Activated T-cell treated with anti-CD3 and anti-CD28 coated beads, Interleukin-2, amount 50 U/mL, for 48 hours (primary cell): ENCODE results near the gene PTX4.

Experiments
- DNase-seq, 2 experiments: peaks; one replicate each; pipeline ENCODE4 v3.0.0-alpha.2; 2020

The PTX4 gene

DNA sequence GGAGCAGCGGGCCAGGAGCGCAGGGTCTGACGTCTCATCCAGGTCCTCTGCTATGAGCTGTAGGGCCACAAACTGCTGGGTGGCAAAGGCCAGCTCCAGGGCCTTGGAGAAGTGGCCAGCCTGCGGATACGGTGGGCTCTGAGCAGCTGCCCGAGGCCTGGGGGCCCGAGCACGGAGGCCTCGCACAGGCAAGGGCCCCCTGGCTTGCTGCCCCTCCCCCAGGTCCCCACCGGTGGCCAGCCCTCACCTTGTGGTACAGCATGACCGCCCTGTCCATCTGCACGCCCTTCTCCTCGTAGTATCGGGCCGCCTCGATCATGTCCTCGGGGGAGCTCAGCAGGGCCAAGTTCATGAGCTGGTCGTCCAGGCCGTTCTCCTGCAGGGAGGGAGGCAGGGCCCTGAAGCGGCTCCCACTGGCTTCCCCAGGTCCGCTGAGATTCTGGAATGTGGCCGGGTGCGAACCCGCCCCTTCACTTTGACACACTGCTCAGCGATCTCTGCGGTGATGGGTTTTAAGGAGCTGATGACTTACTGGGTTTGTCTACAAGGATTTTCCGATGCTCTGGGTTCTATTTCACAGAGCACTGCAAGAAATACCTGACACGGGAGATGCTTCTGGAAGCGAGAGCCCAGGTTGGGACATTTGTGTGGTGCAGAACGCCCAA lies 35.0 kb upstream of the PTX4 start:
- no peak for DNase-seq

- no peak for DNase-seq
Observed at GRCh38 chr16:1520461-1520860, 31.7 kb upstream of the PTX4 start.

GRCh38 chr16:1519831-1520230 lies 31.1 kb upstream of the PTX4 start:
- no peak for DNase-seq

- DNase-seq = no peak
Observed at GRCh38 chr16:1518626-1519135, 29.9 kb upstream of the PTX4 start.

- no peak for DNase-seq
Observed at GRCh38 chr16:1514507-1514906, 25.8 kb upstream of the PTX4 start.

DNA sequence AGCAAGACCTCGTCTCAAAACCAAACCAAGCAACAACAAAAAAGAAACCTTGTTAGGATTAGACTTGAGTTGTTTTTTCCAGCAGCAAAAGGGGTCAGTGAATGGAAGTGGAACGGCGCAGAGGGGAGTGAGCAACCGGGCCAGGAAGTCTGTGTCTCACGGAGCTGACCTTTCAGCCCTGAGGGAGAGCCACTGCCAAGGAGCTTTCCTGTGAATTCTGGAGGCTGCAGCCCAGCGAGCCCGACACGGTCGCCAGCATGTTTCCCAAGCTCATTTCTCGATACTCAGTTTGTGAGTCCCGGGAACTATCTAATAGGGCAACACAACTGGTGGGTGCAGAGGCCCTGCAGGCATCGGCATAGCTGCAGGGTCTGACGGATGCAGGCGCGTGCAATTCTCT lies 24.0 kb upstream of the PTX4 start:
- no peak for DNase-seq

DNA sequence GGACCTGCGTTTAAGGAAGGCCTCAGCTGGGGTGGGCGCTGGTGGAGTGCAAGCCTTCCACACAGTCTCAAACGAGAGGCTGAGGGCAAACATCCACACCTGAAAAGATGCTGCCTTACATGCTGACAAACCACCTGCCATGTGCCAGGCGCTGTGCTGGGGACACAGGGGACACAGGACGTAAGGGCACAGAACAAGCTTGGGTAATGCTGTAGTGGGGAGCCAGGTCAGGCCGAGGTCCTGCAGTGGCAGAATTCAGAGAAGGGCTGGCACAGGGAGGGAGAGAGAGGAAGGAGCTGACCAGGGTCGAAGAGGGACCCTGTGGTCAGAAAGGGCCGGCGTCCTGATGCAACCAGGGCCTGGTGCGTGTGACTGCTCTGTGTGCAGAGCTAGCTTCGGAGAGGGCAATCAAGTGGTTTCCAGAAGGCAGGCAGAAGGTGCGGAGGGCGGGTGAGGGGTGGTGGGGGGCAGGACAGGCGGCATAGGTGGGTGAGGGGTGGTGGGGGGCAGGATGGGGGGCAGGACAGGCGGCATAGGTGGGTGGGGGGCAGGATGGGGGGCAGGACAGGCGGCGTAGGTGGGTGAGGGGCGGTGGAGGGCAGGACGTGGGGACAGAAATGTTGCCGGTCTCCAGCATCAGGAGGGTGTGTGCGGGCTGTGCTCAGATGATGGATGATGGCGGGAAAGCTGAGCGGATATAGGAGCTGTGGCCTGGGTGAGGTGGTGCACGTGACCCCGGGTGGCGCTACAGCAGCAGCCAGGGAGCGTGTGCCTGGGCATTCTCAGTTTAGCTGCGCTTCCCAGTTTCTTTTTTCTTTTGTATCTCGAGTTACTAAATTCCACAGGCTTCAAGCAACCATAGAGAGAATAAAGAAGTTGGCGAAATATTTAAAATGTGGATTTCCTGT lies 23.2 kb upstream of the PTX4 start:
- no peak for DNase-seq

- DNase-seq = no peak
Observed at GRCh38 chr16:1510941-1511351, 22.2 kb upstream of the PTX4 start.

GRCh38 chr16:1510272-1510671 lies 21.5 kb upstream of the PTX4 start:
- DNase-seq = no peak

GRCh38 chr16:1509307-1510221 lies 20.8 kb upstream of the PTX4 start:
- DNase-seq = no peak

DNA sequence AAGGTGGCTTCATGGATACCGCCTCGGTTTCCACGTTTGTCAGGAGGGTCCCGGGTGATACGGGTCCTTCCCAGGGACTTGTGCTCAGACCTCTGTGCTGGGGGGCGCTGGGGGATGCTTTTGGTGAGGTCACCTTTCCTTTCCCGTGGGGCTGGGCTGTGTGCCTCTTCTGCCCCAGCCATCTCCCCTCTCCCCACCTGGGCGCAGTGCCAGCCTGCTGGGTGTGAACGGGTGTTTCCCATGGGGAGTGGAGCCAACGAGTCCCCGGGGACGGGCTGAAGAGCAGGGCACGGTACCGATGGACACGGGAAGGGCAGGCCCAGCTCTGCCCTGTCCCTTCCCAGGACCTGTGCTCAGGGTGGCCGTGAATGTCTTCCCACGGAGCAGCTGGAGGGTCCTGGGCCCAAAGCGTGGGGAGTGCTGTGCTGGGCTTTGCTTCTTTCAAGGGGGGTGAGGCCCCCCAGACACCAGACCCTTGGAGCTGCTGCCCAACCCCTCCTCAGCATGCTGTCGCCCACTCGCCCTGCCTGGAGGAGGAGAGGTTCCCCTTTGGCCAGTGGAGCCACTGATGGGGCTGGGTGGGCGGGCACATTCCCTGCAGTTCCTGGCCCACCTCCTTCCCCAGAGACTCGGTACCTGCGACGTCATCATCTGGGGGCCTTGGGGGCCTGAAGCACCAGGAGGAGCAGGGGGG lies 19.9 kb upstream of the PTX4 start:
- DNase-seq = no peak

DNA sequence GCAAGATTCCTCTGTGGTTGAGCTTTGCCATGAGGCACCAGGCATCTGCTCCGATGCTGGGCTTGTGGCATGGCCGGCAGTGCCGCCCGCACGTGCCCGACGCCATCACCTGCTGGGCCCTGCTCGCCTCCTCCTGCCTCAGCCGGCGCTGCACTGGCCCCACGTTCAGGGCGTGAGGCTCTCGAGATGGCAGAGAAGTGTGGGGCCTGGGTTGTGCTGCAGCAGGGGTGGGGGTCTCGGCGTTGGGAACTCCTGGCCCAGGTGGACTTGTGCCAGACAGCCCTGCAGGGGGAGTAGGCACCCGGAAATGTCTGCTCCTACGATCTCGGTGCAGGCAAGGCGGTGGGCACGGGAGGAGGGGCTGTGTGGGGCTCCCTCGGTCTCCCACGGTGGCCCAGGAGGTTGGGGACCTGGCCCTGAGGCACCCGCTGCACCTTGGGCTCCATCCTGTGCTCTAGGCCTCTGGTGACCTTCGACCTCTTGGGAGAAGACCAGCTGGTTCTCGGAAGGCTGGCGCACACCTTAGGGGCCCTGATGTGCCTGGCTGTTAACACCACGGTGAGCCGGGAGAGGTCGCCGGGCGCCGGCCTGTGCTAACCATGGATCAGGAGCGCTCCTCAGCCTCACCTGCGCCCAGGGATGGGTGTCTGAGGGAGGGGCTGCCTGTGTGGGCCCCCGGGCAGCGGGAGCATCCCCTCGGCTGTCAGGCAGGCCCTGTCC lies 17.9 kb upstream of the PTX4 start:
- no peak for DNase-seq

GRCh38 chr16:1505912-1506311 lies 17.2 kb upstream of the PTX4 start:
- no peak for DNase-seq

GRCh38 chr16:1505073-1505844 lies 16.5 kb upstream of the PTX4 start:
- DNase-seq = no peak

- DNase-seq = no peak
Observed at GRCh38 chr16:1503110-1503955, 14.6 kb upstream of the PTX4 start.

GRCh38 chr16:1502092-1503004 lies 13.6 kb upstream of the PTX4 start:
- DNase-seq = no peak

GRCh38 chr16:1501630-1502029 lies 12.9 kb upstream of the PTX4 start:
- DNase-seq = no peak

DNA sequence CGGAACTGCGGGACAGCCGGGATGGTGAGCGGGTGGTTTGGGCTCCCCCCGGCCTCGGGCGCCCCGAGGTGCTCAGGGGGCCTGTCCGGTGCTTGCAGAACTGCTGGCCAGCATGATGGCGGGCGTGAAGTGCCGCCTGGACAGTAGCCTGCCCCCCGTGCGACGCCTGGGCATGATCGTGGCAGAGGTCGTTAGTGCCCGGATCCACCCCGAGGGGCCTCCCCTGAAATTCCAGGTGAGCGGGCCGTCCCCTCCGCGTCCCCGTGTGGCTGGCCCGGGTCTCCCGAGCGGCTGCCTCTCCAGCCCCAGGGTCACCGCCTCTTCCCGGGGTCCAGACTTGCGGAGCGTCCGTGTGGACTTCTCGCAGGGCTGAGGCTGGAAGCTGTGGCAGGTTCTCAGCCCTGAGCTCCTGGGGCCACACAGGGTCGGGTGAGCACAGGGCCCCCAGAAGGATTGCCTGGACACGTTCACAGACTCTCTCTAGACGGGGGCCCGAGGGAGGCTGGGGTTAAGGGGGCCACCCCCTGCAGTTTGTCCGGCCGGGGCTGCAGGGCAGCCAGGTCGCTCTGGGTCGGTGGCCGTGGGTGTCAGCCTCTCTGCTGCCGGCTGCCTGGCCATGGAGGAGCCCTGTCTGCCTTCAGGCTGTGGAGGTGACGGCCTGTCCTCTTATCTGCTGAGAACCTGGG lies 11.9 kb upstream of the PTX4 start:
- no peak for DNase-seq
